Panc1 (cell line): Measurements from ENCODE around the gene HTRA3. TPM values are rescaled to one million over a fixed set of nuclear protein-coding genes. Genes with fewer than 3 reads are reported as not detected.

Source experiments
- ATAC-seq: fragments of 200-7000 bp; cut with Tn5 transposase; 2 replicates; pipeline ENCODE4 v1.9.1; 2020; ENCODE audit warnings: mild to moderate bottlenecking, moderate library complexity
- BruUV-seq: library from RNA; stranded (reverse); fragments of 400-500 nt; replicated peaks from 2 replicates; lab custom pipeline; 2021; lab: Mats Ljungman, UMichigan
- CTCF ChIA-PET: fragments of 300-600 bp; sonication (Branson Sonifier 250); formaldehyde crosslinking; loops from one replicate; lab custom pipeline; 2022; ENCODE audit warnings: antibody characterized with exemption; lab: Charles Lee
- POLR2A ChIA-PET: fragments of 300-600 bp; sonication (Branson Sonifier 250); formaldehyde crosslinking; loops from one replicate; lab custom pipeline; 2022; ENCODE audit warnings: antibody characterized with exemption; lab: Charles Lee
- DNase-seq: peaks from one replicate; pipeline ENCODE4 v3.0.0-alpha.2; 2010; ENCODE audit warnings: low read depth, low spot score
- H3K27ac ChIP-seq: 2 replicates; pipeline ENCODE4 v1.5.1; 2011; ENCODE audit warnings: mild to moderate bottlenecking, low read length, inconsistent platforms
- H3K27me3 ChIP-seq: fragments of 200-500 bp; sonication (Bioruptor generic); 2 replicates; pipeline ENCODE4 v1.6.0; 2014; ENCODE audit warnings: low read length, inconsistent platforms; ENCODE audit not compliant: control insufficient read depth, insufficient read depth
- H3K36me3 ChIP-seq: fragments of 200-500 bp; sonication (Bioruptor generic); 2 replicates; pipeline ENCODE4 v1.5.1; 2014; ENCODE audit warnings: inconsistent platforms, mild to moderate bottlenecking, low read length, moderate library complexity; ENCODE audit not compliant: control insufficient read depth, insufficient read depth
- H3K4me1 ChIP-seq: 2 replicates; pipeline ENCODE4 v1.5.1; 2011; ENCODE audit warnings: inconsistent platforms, mild to moderate bottlenecking, low read length, moderate library complexity; ENCODE audit not compliant: control insufficient read depth, insufficient read depth
- H3K4me3 ChIP-seq, 2 experiments: 2 replicates each; pipeline ENCODE4 v1.5.1; 2011 to 2012; ENCODE audit warnings: low read depth in 2 of 2, low read length in 2 of 2, mild to moderate bottlenecking in 2 of 2, inconsistent platforms in 1 of 2, moderate library complexity in 1 of 2
- H3K9me3 ChIP-seq: fragments of 200-500 bp; sonication (Bioruptor generic); 2 replicates; pipeline ENCODE4 v1.5.1; 2014; ENCODE audit warnings: low read depth, mild to moderate bottlenecking, inconsistent platforms, low read length, moderate library complexity; ENCODE audit not compliant: control insufficient read depth, insufficient read depth
- CTCF ChIP-seq: fragments of 450-650 bp; IDR thresholded peaks from 2 replicates; pipeline ENCODE4 v1.5.1; 2017; ENCODE audit warnings: mild to moderate bottlenecking
- POLR2AphosphoS5 ChIP-seq: IDR thresholded peaks from 2 replicates; pipeline ENCODE4 v1.6.1; 2012; ENCODE audit warnings: mild to moderate bottlenecking, low read depth, low read length, moderate library complexity
- REST ChIP-seq, 2 experiments: IDR thresholded peaks; 2 replicates each; pipeline ENCODE4 v1.6.1; 2011 to 2012; ENCODE audit warnings: low read depth in 2 of 2, control low read depth in 1 of 2, low read length in 1 of 2, mild to moderate bottlenecking in 1 of 2, moderate library complexity in 1 of 2; ENCODE audit not compliant: insufficient read depth in 1 of 2
- SIN3A ChIP-seq: IDR thresholded peaks from 2 replicates; pipeline ENCODE4 v1.6.1; 2012; ENCODE audit warnings: low read depth, mild to moderate bottlenecking, low read length, moderate library complexity, borderline replicate concordance; ENCODE audit not compliant: insufficient read depth
- TCF7L2 ChIP-seq: IDR thresholded peaks from 2 replicates; pipeline ENCODE4 v1.6.1; 2011; ENCODE audit warnings: mild to moderate bottlenecking, low read depth, low read length, inconsistent platforms
- in situ Hi-C: cut with HindIII; loops from 2 replicates; pipeline ENCODE4 v1.10.0; 2016; ENCODE audit warnings: low sequenced_read_pairs, low pct_unique_long_range_greater_than_20kb
- intact Hi-C: fragments of 100-400 bp; cut with micrococcal nuclease; formaldehyde crosslinking; loops from one replicate; pipeline ENCODE4 v1.10.0; 2022; ENCODE audit not compliant: unreplicated experiment
- total RNA-seq: library from RNA; stranded (reverse); gene quantifications from one replicate; pipeline ENCODE4 v1.2.1, GENCODE V29; 2021; ENCODE audit not compliant: unreplicated experiment

The HTRA3 gene
- total RNA-seq, 1 experiment from 2014 or later: 0.98 TPM

GRCh38 chr4:8283161-8283560 lies 13.6 kb downstream of the HTRA3 start:
- in situ Hi-C loops (no loop called here), intact Hi-C loops (no loop called here)
- Histone ChIP-seq H3K27me3 (no peaks in the 10 kb centered on the region), H3K9me3 (no peaks in the 10 kb centered on the region), H3K36me3 (no peaks in the 10 kb centered on the region), H3K27ac (no peak overlapping the region), H3K4me1 (peaks cover 3% of the 10 kb centered on the region; the same call in 1 of the 2 replicates), H3K4me3 (no peak overlapping the region)
- BruUV-seq: no TSS peak
- no peak for TF ChIP-seq REST (IDR thresholded peaks at IDR 0.05; ENCODE audit: insufficient read depth in 1 of 2, low read depth in 2 of 2, low read length in 1 of 2)
- POLR2A ChIA-PET: no interaction called here
- ATAC-seq (no peak), DNase-seq (no peak)
- CTCF ChIA-PET: no interaction called here

GRCh38 chr4:8283631-8284121 lies 14.1 kb downstream of the HTRA3 start:
- no peak overlapping the region for H3K27ac ChIP-seq
- ChIA-PET CTCF (no interaction called here), POLR2A (no interaction called here)
- TF ChIP-seq REST (IDR thresholded peaks at IDR 0.05; ENCODE audit: insufficient read depth in 1 of 2, low read depth in 2 of 2, low read length in 1 of 2): no peak
- no peak for TF ChIP-seq TCF7L2
- TF ChIP-seq CTCF: no peak
- TF ChIP-seq POLR2AphosphoS5: no peak
- no peak for TF ChIP-seq SIN3A
- DNase-seq: no peak
- 0 out of 2 replicates have a peak, but pooled peaks have one; percentile 13 for ATAC-seq
- no peaks in the 10 kb centered on the region for H3K9me3 ChIP-seq
- in situ Hi-C loops (no loop called here), intact Hi-C loops (no loop called here)
- H3K4me1 ChIP-seq: no peaks in the 10 kb centered on the region; the same call in 1 of the 2 replicates
- no peaks in the 10 kb centered on the region for H3K36me3 ChIP-seq
- BruUV-seq: no TSS peak
- H3K4me3 ChIP-seq: no peak overlapping the region
- H3K27me3 ChIP-seq: no peaks in the 10 kb centered on the region
